HepG2 (cell line): ENCODE results near the gene RPS10. TPM values are rescaled to one million over a fixed set of nuclear protein-coding genes. Genes with fewer than 3 reads are reported as not detected.

Source experiments
- ATAC-seq: fragments of 200-7000 bp; cut with Tn5 transposase; 3 replicates; pipeline ENCODE4 v1.9.1; 2020; ENCODE audit warnings: mild to moderate bottlenecking, moderate library complexity
- BruUV-seq: library from RNA; stranded (reverse); fragments of 400-500 nt; replicated peaks from 2 replicates; lab custom pipeline; 2021; lab: Mats Ljungman, UMichigan
- CTCF ChIA-PET: fragments of 300-600 bp; formaldehyde crosslinking; extraction: SDS; loops from one replicate; lab custom pipeline; 2021; ENCODE audit warnings: low total read pairs, inconsistent platforms, low intra/inter-chr PET ratio; lab: Yijun Ruan, JAX
- POLR2A ChIA-PET: fragments of 350-600 bp; sonication (Branson Sonifier 250); formaldehyde crosslinking; loops from one replicate; lab custom pipeline; 2020; ENCODE audit warnings: antibody characterized with exemption, inconsistent platforms; lab: Yijun Ruan, JAX
- DNase-seq: peaks from one replicate; pipeline ENCODE4 v3.0.0-alpha.2; 2015; ENCODE audit warnings: low spot score
- FAIRE-seq: peaks from 3 replicates; lab custom pipeline; 2011; peaks lifted over from hg19 to GRCh38; lab: Jason Lieb, UNC
- H2AFZ ChIP-seq: one replicate; pipeline ENCODE4 v1.6.1; 2011; ENCODE audit warnings: low read length, inconsistent platforms
- H3K27ac ChIP-seq: fragments of 300-600 bp; 3 replicates; pipeline ENCODE4 v1.8.0; 2011; ENCODE audit warnings: mixed run types, mild to moderate bottlenecking, mixed read lengths, low read length, inconsistent platforms; ENCODE audit not compliant: insufficient read depth; ENCODE audit errors: extremely low read length
- H3K27me3 ChIP-seq, 2 experiments: fragments of 200-600 bp in 1 of 2; 2 replicates in 1 of 2; 3 replicates in 1 of 2; pipeline versions ENCODE4 v1.6.0 to v1.8.0; 2011; ENCODE audit warnings: low read length in 2 of 2, mild to moderate bottlenecking in 2 of 2, moderate library complexity in 2 of 2, inconsistent platforms in 1 of 2; ENCODE audit not compliant: insufficient read depth in 2 of 2, control insufficient read depth in 1 of 2
- H3K36me3 ChIP-seq, 2 experiments: fragments of 200-600 bp in 1 of 2; replicated peaks in 1 of 2; 2 replicates in 1 of 2; 3 replicates in 1 of 2; pipeline versions ENCODE4 v1.5.1 to v1.8.0; 2011; ENCODE audit warnings: low read length in 2 of 2, inconsistent platforms in 1 of 2; ENCODE audit not compliant: insufficient read depth in 2 of 2, control insufficient read depth in 1 of 2
- H3K4me1 ChIP-seq: 2 replicates; pipeline ENCODE4 v1.5.1; 2012; ENCODE audit warnings: low read length, inconsistent platforms; ENCODE audit not compliant: insufficient read depth
- H3K4me2 ChIP-seq: 2 replicates; pipeline ENCODE4 v1.6.0; 2011; ENCODE audit warnings: low read depth, low read length, inconsistent platforms
- H3K4me3 ChIP-seq, 3 experiments: fragments of 200-600 bp in 1 of 3; sonication (generic), shearing (Covaris generic) in 1 of 3; replicated peaks in 1 of 3; 2 replicates each; pipeline ENCODE4 v1.5.1; 2011 to 2016; ENCODE audit warnings: low read length in 3 of 3, inconsistent platforms in 2 of 3, low read depth in 2 of 3, mild to moderate bottlenecking in 2 of 3, control low read depth in 1 of 3, mixed read lengths in 1 of 3; ENCODE audit not compliant: insufficient read depth in 1 of 3
- H3K79me2 ChIP-seq: one replicate; pipeline ENCODE4 v1.6.1; 2011; ENCODE audit warnings: low read length, inconsistent platforms; ENCODE audit not compliant: insufficient read depth
- H3K9ac ChIP-seq: 2 replicates; pipeline ENCODE4 v1.6.0; 2011; ENCODE audit warnings: mild to moderate bottlenecking, low read depth, low read length, inconsistent platforms; ENCODE audit not compliant: insufficient read depth
- H3K9me3 ChIP-seq: 2 replicates; pipeline ENCODE4 v1.5.1; 2012; ENCODE audit warnings: mild to moderate bottlenecking, low read length
- H4K20me1 ChIP-seq: 2 replicates; pipeline ENCODE4 v1.6.0; 2011; ENCODE audit warnings: inconsistent platforms, mild to moderate bottlenecking, low read length, moderate library complexity; ENCODE audit not compliant: insufficient read depth
- GLI4 ChIP-seq: sonication (generic); formaldehyde crosslinking; IDR thresholded peaks from 2 replicates; pipeline ENCODE4 v1.5.1; 2020; ENCODE audit warnings: missing genetic modification reagents, mild to moderate bottlenecking, moderate library complexity, borderline replicate concordance
- IKZF4 ChIP-seq: sonication (generic); formaldehyde crosslinking; IDR thresholded peaks from 2 replicates; pipeline ENCODE4 v1.5.1; 2020; ENCODE audit warnings: borderline replicate concordance, mild to moderate bottlenecking, low read depth, missing genetic modification reagents; ENCODE audit errors: not compliant biosample characterization
- KLF15 ChIP-seq: sonication (generic); formaldehyde crosslinking; IDR thresholded peaks from 2 replicates; pipeline ENCODE4 v1.8.1; 2023; ENCODE audit warnings: borderline replicate concordance, mild to moderate bottlenecking, inconsistent platforms, missing genetic modification reagents, mixed read lengths
- NR2F6 ChIP-seq, 2 experiments: IDR thresholded peaks; 2 replicates each; pipeline ENCODE4 v1.6.1; 2016; ENCODE audit warnings: antibody characterized with exemption in 1 of 2, mild to moderate bottlenecking in 1 of 2
- ZNF24 ChIP-seq: fragments of 450-650 bp; IDR thresholded peaks from 2 replicates; pipeline ENCODE4 v1.6.1; 2017; ENCODE audit warnings: antibody characterized with exemption, mild to moderate bottlenecking
- ZNF780A ChIP-seq: sonication (generic); formaldehyde crosslinking; IDR thresholded peaks from 2 replicates; pipeline ENCODE4 v1.8.0; 2022; ENCODE audit warnings: mild to moderate bottlenecking, missing genetic modification reagents, moderate library complexity
- WGBS: methylation state at CpG from one replicate; pipeline ENCODE4 v1.1.6; 2017; ENCODE audit warnings: low lambda C conversion rate; 5-methylcytosine and 5-hydroxymethylcytosine counted together
- in situ Hi-C: cut with HindIII; loops from 2 replicates; pipeline ENCODE4 v1.10.0; 2017; ENCODE audit warnings: low pct_unique_long_range_greater_than_20kb; ENCODE audit not compliant: extremely low pct_ligation_motif_present
- intact Hi-C: fragments of 100-400 bp; cut with micrococcal nuclease; formaldehyde crosslinking; loops from one replicate; pipeline ENCODE4 v1.10.0; 2022; ENCODE audit not compliant: unreplicated experiment
- polyA plus RNA-seq, 8 experiments: library from polyadenylated mRNA; depleted of rRNA in 3 of 8; stranded (reverse) in 7 of 8; unstranded in 1 of 8; fragments of >200 nt; fragmentation: Illumina TruSeq in 4 of 8; extraction: Trizol in 4 of 8; gene quantifications; 2 replicates each; pipeline versions ENCODE4 v1.2.1 to v1.2.3, GENCODE V29; 2011 to 2016; ENCODE audit warnings: low read depth in 4 of 8, missing spikeins in 1 of 8, mixed read lengths in 1 of 8; ENCODE audit not compliant: insufficient read depth in 1 of 8
- total RNA-seq, 5 experiments: library from RNA; depleted of rRNA; stranded (reverse); fragments of >200 nt; fragmentation: Illumina TruSeq; extraction: Trizol; gene quantifications; 2 replicates each; pipeline ENCODE4 v1.2.3, GENCODE V29; 2016; ENCODE audit warnings: low read depth in 1 of 5

The RPS10 gene
- total and polyA plus RNA-seq, 2 of the 13 experiments (the other 11 are each of a cell fraction or from before 2014, with no cell fraction given): 2,909 to 4,648 TPM

- in situ Hi-C loops: loop anchor here (10.0 kb wide), 1 partner anchor 136 kb away; no protein-coding TSS in a partner anchor
- DNase-seq (no peak), FAIRE-seq (no peak), ATAC-seq (peak; percentile 29; the same call in 2 of the 3 replicates)
- intact Hi-C loops: no loop called here
- Histone ChIP-seq H3K36me3 (no peaks in the 10 kb centered on the region), H3K27me3 (peaks cover 13 to 43% of the 10 kb centered on the region in 2 experiments; a peak in 4 of 5 replicates), H3K4me3 (no peak overlapping the region), H3K9me3 (no peaks in the 10 kb centered on the region), H3K27ac (no peak overlapping the region), H4K20me1 (peaks cover 2% of the 10 kb centered on the region; the same call in 1 of the 2 replicates), H3K9ac (no peak overlapping the region), H2AFZ (no peak overlapping the region), H3K4me2 (no peak overlapping the region), H3K79me2 (no peaks in the 10 kb centered on the region), H3K4me1 (0 out of 2 replicates have a peak, but pooled peaks cover 5% of the 10 kb centered on the region)
- no TSS peak for BruUV-seq
- TF ChIP-seq ZNF24: no peak
- no peak for TF ChIP-seq IKZF4 (CRISPR knock-in tag)
- no peak for TF ChIP-seq NR2F6 (IDR thresholded peaks at IDR 0.05)
- no peak for TF ChIP-seq NR2F6 (CRISPR knock-in tag; IDR thresholded peaks at IDR 0.05)
- TF ChIP-seq ZNF780A (CRISPR knock-in tag): no peak
- TF ChIP-seq GLI4: no peak
- no peak for TF ChIP-seq KLF15 (CRISPR knock-in tag)
- ChIA-PET POLR2A (interaction anchor here (0.9 kb wide), 1 partner anchor 261 kb away, joined by 3 read pairs; no protein-coding TSS in a partner anchor), CTCF (no interaction called here)
- WGBS: 13% methylated on average over 4 of the region's 4 CpGs
Observed at GRCh38 chr6:34468378-34468892, 42.6 kb upstream of the RPS10 start.
